DMS153 treated with DMSO at 0.1 percent for 48 hours (cell line): ENCODE measurements around the gene ZNF282.
A peak's percentile ranks its signal among the peaks of the same experiment; 100 is the strongest.
"Not testable (repeated sequence)": the region's sequence is repeated elsewhere in the genome, so short reads cannot be mapped to it uniquely, and the experiment has no call there.

ENCODE experiments used
- DNase-seq: peaks from one replicate; lab custom pipeline; 2025; ENCODE audit not compliant: unreplicated experiment; lab: John Stamatoyannopoulos, UW

ZNF282 gene

DNA sequence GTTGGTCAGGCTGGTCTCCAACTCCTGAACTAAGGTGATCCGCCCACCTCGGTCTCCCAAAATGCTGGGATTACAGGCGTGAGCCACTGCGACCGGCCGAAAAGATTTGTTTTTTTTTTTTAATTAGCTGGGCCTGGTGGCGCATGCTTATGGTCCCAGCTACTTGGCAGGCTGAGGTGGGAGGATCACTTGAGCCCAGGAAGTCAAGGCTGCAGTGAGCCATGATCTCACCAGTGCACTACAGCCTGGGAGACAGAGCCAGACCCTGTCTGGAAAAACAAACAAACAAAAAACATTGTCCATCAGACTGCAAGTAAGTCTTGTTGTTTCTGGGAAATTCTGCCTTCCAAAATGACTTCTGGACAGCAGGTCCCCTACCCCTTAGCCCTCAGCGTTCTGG, 27.8 kb downstream of the ZNF282 start:
- no peak for DNase-seq

- no peak for DNase-seq
Observed at GRCh38 chr7:149223761-149224160, 28.4 kb downstream of the ZNF282 start.

- DNase-seq: no peak
Observed at GRCh38 chr7:149224352-149224751, 29.0 kb downstream of the ZNF282 start.

DNA sequence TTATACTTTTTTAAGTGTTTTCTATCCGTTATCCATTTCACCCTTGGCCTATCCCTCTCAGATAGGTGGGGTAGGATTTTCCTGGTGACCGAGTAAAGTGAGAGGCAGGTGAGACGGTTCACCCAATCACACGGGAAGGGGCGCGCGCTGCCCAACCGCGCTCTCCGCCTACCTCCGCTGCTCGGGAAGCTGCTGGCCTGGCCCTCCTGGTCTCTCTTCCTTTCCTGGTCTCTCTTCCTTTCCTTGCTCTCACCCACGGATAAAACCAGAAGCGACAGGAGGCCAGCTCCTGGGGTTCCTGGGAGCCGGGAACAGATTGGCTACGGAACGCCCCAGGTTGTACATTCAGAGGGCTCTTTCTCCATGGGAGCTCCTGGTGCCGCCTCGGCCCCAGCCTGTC, 29.8 kb downstream of the ZNF282 start:
- no peak for DNase-seq

GRCh38 chr7:149225656-149226055, 30.3 kb downstream of the ZNF282 start:
- DNase-seq: no peak

- not testable (repeated sequence) for DNase-seq
Observed at GRCh38 chr7:149226366-149226765, 31.0 kb downstream of the ZNF282 start.

GRCh38 chr7:149226840-149227494, 31.6 kb downstream of the ZNF282 start:
- DNase-seq: no peak

DNA sequence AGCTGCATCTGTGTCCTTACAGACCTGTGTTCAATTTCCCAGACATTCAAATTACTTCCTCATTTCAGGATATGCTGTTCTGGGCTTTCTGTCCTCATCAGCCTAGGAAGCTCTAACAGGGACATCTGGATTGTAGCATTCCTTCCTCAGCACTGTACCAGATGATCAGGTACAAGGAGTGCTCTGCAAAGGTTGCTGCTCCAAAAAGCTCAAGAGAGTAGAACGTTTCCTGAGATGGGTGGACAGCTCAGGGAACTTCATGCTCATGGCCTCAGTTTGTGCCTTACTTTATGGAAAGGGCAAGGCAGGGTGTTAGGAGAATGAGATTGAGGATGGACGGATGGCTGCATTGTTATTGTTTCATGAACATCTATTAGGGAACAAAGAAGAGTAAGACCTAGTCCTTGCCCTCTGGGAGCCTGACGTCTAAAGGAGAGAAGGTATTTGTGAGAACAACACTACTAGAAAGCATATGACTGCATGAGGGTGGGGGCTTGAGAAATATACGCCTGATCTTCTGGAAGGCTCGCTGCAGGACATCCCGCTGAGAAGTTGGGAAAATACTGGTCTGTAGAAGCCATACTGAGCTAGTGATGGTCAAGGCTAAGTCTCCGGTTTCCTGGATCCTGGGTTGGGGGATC, 33.6 kb downstream of the ZNF282 start:
- DNase-seq: no peak

DNA sequence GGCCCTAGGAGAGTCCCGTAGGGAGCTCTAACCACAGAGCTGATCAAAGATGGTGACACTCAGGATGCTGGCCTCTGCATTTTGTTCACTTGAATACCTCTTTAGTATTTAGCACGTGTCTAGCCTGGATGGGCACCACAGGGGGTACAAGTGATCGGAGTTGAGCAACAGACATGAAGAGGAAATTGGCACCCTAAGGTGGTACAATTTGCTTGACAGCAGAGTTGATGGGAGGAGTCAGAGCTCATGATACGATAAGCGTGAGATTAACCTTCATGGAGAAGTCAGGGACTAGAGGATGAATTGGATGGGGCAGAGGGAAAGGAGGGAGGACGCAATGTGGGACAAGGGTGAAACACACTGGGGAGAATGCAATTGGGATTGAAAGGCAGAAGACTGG, 34.2 kb downstream of the ZNF282 start:
- no peak for DNase-seq

DNA sequence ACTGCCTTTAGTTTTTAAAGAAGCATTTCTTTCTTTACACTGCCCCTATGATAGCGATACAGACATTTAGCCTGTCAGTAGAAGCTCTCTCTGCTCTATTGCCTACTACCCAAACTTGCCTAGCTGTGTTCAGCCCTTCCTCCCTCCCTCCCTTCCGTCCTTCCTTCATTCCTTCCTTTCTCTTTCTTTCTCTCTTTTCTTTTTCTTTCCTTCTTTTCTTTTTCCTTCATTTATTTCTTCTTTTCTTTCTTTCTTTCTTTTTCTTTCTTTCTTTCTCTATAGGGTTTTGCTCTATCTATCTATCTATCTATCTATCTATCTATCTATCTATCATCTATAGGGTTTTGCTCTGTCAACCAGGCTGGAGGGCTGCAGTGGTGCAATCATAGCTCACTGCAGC, 37.0 kb downstream of the ZNF282 start:
- DNase-seq: no peak

- DNase-seq: not testable (repeated sequence)
Observed at GRCh38 chr7:149233655-149234204, 38.4 kb downstream of the ZNF282 start.

GRCh38 chr7:149237502-149237901, 42.2 kb downstream of the ZNF282 start:
- no peak for DNase-seq

DNA sequence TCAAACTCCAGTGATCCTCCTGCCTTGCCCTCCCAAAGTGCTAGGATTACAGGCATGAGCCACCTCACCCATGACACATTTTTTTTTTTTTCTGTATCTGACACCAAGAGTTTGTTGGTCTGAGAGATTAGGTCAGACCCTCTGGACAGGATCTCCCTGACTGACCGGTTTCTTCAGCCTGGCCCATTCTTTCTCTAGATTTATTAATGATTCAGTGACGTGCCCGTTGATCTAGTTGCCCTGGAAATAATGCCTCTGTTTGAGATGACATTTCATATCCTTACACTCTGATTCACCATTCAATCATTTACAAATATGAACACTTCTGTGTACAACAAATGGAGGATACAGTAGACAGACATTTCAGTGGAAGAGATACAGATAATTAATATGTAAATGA, 42.7 kb downstream of the ZNF282 start:
- no peak for DNase-seq

DNA sequence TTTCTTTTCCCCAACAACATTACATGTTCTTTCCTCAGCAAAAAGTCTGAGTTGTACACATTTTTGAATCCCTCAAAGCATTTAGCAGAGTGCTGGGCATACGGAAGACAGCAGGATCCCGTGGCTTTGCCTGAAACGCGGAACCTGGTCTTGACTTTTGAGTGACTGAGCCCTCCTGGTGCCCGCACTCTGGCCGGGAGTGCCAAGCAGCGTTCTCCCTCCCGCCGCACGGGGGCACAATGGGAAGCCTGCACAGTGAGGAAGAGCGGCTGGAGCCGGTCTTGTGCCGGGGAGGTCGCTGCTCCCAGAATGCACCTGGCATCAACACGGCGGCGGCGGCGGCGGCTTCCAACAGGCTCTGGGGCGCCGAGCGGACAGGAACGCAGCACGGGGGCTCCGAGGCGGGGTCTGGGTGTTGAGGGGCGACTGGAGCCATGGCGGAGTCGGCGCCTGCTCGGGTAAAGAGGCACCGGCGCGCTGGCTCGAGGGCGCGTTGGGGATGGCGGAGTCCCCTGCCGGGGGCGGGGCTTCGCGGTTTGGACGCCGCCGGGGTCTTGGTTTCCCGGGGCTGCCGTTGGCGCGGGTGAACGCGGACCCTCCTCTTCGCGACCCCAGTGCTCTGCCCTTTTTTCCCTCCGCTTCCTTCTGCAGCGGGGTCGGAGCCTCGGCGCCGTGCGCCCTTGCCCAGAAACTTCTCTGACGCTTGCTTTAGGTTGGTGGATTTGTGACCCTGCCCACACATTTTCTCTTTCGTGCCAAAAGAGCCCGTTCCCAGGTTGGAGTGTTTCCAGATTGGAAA, 44.2 kb downstream of the ZNF282 start, which contains the start of gene ZNF212:
Gene ZNF212, plus strand, starts transcription at position 307 of the 799 bp plus-strand sequence. Its CDS starts 128 bp downstream, at position 435.
- DNase-seq: peak; percentile 83

GRCh38 chr7:149240637-149241036, 45.3 kb downstream of the ZNF282 start:
- no peak for DNase-seq

DNA sequence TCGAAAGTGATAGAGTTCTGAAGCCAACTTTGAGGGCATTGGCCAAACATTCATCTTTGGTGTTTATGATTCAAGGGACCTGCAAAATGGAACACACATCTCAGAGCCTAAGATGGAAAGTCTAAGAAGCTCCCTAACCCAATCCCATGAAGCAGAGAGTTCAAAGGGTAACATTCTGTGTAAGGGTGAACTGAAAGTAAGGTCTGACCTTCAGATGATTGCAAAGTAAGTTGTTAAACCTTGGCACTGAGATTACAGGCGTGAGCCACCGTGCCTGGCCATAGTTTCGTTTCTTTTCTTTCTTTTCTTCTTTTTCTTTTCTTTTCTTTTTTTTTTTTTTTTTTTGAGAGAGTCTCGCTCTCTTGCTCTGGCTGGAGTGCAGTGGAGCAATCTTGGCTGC, 46.4 kb downstream of the ZNF282 start:
- no peak for DNase-seq

DNA sequence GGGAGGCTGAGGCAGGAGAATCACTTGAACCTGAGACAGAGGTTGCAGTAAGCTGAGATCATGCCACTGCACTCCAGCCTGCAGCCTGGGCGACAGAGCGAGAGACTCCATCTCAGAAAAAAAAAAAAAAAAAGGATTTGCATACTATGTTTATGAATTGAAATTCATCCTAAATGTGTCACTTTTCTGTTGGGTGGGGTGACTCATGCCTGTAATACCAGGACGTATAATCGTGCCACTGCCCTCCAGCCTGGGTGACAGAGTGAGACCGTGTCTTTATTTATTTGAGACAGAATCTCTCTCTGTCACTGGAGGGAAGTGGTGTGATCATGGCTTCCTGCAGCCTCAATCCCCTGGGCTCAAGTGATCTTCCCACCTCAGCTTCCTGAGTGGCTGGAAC, 49.9 kb downstream of the ZNF282 start:
- DNase-seq: no peak

DNA sequence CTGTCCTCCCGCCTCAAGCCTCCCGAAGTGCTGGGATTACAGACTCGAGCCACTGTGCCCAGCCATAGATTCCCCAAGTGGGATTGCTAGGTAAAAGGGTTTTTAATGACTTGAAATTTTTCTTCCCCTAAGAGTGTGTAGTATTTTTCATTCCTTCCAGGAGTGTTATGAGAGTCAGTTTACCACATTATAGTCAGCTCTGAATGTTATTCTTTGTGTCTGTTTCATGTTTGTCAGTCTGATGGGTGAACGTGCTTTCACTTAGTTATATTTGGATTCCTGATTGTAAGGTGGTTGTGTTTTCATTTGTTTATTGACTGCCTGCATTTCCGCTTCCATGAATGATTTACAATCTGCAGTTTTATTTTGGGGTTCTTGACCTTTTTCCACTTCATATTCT, 50.4 kb downstream of the ZNF282 start:
- no peak for DNase-seq

GRCh38 chr7:149248777-149249176, 53.4 kb downstream of the ZNF282 start:
- DNase-seq: no peak

GRCh38 chr7:149250151-149250550, 54.8 kb downstream of the ZNF282 start:
- not testable (repeated sequence) for DNase-seq

DNA sequence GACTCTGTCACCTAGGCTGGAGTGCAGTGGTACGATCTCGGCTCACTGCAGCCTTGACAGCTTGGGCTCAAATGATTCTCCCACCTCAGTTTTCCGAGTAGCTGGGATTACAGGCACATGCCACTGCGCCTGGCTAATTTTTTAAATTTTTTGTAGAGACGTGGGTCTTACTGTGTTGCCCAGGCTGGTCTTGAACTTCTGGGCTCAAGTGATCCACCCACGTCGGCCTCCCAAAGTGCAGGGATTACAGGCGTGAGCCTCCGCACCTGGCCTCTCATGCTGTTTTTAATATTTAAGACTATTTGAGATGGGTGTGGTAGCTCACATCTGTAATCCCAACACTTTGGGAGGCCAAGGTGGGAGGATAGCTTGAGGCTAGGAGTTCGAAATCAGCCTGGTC, 56.2 kb downstream of the ZNF282 start:
- DNase-seq: not testable (repeated sequence)

GRCh38 chr7:149252378-149252777, 57.0 kb downstream of the ZNF282 start:
- DNase-seq: no peak
